Umbilical cord (tissue), 2 donors: Measurements from ENCODE around the gene LRRIQ4. TPM values are rescaled to one million over a fixed set of nuclear protein-coding genes. Genes with fewer than 3 reads are reported as not detected.

Experiments
- DNase-seq: peaks from one replicate; pipeline ENCODE4 v3.0.0-alpha.2; 2015; ENCODE audit warnings: low spot score
- total RNA-seq: library from RNA; depleted of rRNA; stranded (reverse); fragments of >200 nt; gene quantifications from one replicate; pipeline ENCODE4 v1.2.3, GENCODE V29; 2014; ENCODE audit warnings: low replicate concordance; ENCODE audit not compliant: insufficient read depth

LRRIQ4 gene
- total RNA-seq, 1 donor from 2014 or later = not detected

- no peak for DNase-seq
These were observed 3.4 kb upstream of the LRRIQ4 start for GRCh38 chr3:169809230-169809795.

- DNase-seq = peak; percentile 92
These were observed 889 bp upstream of the LRRIQ4 start for GRCh38 chr3:169811631-169812331.

DNA sequence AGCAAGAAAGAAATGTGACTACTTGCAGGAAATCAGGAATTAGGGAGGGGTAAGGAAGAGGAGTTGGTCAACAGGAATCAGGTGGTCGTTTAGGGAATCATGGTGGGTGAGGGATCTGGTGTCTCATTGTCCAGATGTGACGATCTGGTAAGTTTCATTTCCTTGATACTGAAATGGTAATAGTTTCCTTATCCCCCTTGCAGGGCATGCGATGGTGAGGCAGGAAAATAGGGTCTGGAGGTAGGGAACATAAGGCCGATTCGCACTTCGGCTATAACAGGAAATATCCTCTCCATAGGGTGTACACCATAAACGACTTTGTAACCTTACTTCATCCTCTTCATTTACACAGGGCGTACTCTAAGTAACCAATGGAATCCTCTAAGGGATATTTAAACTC is 608 bp downstream of the LRRIQ4 start:
- no peak for DNase-seq

- no peak for DNase-seq
These were observed 1.3 kb downstream of the LRRIQ4 start for GRCh38 chr3:169813757-169814517.

DNA sequence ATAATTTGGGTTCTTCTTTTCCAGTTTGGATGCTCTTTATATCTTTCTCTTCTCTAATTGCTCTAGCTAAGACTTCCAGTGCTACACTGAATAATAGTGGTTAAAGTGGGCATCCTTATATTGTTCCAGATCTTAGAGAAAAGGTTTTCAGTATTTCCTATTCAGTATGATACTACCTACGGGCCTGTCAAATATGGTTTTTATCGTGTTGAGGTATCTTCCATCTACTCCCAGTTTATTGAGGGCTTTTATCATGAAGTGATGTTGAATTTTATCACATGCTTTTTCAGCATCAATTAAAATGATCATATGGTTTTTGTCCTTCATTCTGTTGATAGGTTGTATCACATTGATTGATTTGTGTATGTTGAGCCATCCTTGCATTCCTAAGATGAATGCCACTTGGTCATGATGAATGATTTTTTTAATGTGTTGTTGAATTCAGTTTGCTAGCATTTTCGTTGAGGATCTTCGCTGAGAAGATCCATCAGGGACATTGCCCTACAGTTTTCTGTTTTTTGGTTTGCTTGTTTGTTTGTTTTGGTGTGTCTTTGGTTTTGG is 3.0 kb downstream of the LRRIQ4 start:
- no peak for DNase-seq

- DNase-seq = peak; percentile 24
These were observed 5.6 kb downstream of the LRRIQ4 start for GRCh38 chr3:169818316-169818715.

DNA sequence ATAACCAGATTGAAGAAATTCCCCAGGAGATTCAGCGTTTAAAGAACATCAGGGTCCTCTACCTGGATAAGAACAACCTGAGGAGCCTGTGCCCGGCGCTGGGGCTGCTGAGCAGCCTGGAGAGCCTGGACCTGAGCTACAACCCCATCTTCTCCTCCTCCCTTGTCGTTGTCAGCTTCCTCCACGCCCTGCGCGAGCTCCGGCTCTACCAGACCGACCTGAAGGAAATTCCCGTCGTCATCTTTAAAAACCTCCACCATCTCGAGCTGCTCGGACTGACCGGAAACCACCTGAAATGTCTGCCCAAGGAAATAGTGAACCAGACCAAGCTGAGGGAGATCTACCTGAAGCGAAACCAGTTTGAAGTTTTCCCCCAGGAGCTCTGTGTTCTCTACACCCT is 9.4 kb downstream of the LRRIQ4 start:
- DNase-seq = no peak

DNA sequence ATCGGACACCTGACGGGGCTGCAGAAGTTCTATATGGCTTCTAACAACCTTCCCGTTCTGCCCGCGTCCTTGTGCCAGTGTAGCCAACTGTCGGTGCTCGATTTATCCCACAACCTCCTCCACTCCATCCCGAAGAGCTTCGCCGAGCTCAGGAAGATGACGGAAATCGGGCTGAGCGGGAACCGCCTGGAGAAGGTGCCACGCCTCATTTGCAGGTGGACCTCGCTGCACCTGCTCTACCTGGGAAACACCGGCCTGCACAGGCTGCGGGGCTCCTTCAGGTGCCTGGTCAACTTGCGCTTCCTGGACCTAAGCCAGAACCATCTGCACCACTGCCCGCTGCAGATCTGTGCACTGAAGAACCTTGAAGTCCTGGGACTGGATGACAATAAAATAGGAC is 9.9 kb downstream of the LRRIQ4 start:
- no peak for DNase-seq

GRCh38 chr3:169822983-169823382 is 10.3 kb downstream of the LRRIQ4 start:
- no peak for DNase-seq

- DNase-seq = no peak
These were observed 12.6 kb downstream of the LRRIQ4 start for GRCh38 chr3:169825316-169825715.

- DNase-seq = no peak
These were observed 15.0 kb downstream of the LRRIQ4 start for GRCh38 chr3:169827712-169828111.

- peak; percentile 13 for DNase-seq
These were observed 22.9 kb downstream of the LRRIQ4 start for GRCh38 chr3:169835533-169835932.

GRCh38 chr3:169836078-169836941 is 23.6 kb downstream of the LRRIQ4 start:
- peak; percentile 76 for DNase-seq

DNA sequence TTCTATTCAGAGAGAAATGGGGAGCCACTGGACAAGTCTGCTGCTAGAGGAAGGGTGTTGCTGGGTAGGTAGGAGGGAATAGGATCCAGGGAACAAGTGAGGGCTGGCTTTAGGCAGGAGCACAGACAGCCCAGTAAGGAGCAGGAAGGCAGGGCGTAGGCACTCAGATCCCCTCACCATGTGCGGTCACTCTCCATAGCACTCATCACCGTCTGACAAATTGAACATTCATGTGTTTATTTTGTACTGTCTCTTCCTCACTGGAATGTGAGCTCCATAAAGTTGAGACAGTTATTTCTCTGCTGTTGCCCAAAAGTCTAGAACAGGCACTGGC is 24.2 kb downstream of the LRRIQ4 start:
- DNase-seq = no peak

DNA sequence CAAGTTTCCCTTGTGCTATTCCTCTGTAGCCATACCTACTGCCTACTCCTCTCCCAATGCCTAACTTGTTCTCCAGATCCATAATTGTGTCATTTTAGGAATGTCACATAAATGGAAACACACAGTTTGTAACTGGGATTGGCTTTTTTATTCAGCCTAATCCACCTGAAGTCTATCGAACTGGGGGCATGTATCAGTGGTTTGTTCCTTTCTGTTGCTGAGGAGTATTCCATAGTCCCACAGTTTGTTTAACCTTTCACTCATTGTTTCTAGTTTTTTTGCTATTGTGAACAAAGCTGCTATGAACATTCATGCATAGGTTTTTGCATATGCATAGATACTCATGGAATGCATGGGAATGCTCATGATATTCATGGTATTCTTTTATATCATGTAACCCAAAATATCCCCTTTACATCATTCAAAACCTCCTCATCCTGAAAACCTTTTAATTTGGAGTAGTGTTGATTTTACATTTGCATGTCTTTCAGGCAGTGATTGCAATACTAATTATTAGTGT is 25.9 kb downstream of the LRRIQ4 start:
- no peak for DNase-seq

DNA sequence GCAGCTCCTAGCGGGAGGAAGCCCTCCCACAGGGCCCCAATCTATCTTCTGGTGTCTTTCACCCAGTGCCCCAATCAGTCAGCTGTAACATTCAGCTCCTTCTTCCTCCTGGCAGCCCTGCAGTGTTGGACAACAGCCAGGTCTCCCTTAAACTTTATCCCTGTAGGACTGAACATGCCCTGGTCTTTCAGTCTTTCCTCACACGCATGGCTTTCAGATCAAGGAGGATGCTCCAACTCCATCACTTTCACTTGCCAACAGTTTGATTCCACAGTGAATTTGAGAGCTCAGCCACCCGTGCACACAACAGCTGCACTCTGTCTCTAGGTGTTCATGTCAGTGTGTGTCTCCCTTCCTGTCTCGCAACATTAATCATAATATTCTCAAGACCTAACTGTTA is 28.5 kb downstream of the LRRIQ4 start:
- DNase-seq = peak; percentile 46

GRCh38 chr3:169842960-169843359 is 30.3 kb downstream of the LRRIQ4 start:
- no peak for DNase-seq

DNA sequence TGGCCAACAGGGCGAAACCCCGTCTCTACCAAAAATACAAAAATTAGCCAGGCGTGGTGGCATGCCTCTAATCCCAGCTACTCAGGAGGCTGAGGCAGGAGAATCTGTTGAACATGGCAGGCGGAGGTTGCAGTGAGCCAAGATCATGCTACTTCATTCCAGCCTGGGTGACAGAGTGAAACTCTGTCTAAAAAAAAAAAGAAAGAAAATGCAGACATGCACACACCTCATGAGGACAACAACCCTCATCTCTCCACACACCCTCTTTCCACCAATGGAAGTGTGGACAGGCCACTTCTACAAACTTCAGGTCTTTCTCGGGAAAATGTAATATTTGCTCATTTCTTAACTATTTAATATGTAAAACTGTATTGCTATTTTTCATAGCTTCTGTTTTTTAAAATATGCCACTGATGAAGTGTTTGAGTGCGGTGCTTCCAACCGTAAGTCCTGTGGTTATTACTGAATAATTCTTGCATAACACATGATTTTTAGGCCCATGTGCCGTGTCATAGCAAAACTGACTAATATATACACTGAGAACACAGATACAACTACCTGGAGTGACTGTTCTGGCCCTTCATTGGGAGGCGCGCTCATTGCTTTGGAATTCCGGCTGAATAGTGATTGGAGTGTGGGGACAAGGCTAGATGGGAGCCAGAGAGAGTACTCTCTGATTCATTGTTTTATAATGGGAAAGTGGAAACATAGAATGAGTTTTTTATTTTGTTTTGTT is 34.0 kb downstream of the LRRIQ4 start:
- no peak for DNase-seq

DNA sequence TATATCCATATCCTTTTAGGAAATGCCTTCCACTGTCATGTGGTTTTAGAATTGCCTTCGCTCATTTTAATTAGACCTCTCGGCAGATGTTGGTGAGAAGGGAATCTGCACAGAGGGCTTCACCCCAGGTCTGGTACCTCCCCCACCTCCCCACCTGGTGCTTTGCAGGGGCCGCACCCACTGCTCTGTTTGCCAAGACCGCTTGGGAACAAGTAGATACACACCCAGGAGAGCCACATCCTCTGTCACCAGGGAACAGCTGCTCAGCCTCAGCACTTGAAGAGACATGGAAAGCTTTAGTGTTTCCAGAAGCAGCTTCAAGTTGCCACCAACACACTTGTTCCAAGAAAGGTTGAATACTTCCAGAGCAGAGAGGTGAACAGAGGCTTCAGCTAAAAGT is 35.2 kb downstream of the LRRIQ4 start:
- no peak for DNase-seq

DNA sequence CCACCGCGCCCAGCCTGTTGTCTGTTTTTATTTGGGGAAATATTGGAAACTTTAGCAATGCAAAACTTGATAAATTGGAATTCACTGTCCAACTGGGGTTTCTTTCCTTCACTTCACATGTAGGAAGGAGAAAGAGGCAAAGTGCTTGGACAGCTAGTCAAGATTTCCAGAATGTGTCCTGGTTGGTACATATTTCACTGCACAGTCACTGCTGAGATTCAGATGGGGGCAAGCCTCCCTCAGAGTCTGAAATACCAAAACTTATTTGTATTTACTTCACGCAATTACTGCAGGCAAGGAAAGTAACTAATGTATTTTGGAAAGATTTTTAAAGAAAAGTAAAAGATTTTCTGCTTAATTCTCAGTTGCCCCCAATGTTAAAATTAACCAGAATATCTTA is 36.1 kb downstream of the LRRIQ4 start:
- DNase-seq = no peak

- no peak for DNase-seq
These were observed 37.9 kb downstream of the LRRIQ4 start for GRCh38 chr3:169850618-169851017.
